GM21825 (cell line): ENCODE measurements around the gene SLC29A1.
A peak's percentile ranks its signal among the peaks of the same experiment; 100 is the strongest.
"Not testable (repeated sequence)": the region's sequence is repeated elsewhere in the genome, so short reads cannot be mapped to it uniquely, and the experiment has no call there.

Experiments used
- ATAC-seq: cut with Tn5 transposase; IDR thresholded peaks from one replicate; pipeline ENCODE4 v1.9.1; 2021; ENCODE audit warnings: mild to moderate bottlenecking, moderate library complexity; ENCODE audit not compliant: unreplicated experiment

The SLC29A1 gene

DNA sequence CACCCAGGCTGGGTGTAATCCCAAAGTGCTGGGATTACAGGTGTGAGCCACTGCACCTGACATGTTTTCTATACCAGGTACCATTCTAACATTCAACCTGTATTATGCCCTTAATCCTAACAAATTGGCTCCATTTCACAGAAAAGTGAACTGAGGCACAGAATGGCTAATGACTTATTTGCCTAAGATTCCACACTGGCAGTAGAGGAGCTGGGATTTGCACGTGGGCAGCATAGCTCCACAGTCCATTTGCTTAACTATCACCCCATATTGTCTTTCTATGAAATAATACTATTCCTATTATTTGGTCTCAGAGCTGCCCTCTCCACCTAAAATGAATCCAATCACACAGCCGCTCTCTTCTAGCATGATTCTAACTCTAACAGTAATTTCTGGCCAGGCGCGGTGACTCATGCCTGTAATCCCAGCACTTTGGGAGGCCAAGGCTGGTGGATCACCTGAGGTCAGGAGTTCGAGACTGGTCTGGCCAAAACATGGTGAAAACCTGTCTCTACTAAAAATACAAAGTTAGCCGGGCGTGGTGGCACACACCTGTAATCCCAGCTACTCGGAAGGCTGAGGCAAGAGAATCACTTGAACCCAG, 30.0 kb upstream of the SLC29A1 start:
- ATAC-seq: no peak

DNA sequence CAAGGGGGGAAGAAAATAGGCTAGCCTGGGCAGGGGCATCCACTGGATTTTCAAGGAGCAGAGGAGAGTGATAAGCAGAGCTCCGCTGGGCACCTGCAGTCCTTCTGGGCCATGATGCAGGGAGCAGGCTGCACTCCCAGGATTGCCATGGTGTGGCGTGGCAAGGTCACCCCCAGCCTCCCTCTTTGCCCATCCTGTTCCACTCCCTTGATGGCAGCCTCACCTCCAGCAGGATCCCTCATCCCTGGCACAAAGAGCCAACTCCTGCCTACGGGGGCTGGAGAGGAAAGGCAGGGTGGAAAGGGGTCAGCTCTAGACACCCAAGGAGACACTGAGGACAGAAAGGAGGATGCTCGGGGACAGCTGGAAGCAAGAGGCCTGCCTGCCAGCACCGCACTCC, 29.1 kb upstream of the SLC29A1 start:
- no peak for ATAC-seq

DNA sequence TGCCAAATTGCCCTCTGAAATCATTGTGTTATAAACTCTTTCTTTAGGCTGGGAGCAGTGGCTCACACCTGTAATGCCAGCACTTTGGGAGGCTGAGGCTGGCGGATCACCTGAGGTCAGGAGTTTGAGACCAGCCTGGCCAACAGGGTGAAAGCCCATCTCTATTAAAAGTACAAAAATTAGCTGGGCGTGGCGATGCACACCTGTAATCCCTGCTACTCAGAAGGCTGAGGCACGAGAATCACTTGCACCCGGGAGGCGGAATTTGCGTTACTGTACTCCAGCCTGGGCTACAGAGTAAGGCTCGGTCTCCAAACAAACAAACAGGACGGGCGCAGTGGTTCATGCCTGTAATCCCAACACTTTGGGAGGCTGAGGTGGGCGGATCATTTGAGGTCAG, 27.0 kb upstream of the SLC29A1 start:
- not testable (repeated sequence) for ATAC-seq

DNA sequence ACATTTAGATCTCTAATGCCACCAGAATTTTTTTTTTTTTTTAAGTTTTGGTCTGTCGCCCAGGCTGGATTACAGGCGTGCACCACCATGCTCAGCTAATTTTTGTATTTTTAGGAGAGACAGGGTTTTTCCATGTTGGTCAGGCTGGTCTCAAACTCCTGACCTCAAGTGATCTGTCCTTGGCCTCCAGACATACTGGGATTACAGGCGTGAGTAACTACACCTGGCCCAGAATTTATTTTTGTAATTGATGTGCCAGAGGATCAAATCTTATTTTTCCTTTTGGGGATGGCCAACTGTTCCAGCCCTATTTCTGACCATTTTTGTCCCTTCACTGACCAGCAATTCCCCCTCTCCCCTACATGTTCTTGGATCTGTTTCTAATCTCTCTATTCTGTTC, 24.7 kb upstream of the SLC29A1 start:
- no peak for ATAC-seq

DNA sequence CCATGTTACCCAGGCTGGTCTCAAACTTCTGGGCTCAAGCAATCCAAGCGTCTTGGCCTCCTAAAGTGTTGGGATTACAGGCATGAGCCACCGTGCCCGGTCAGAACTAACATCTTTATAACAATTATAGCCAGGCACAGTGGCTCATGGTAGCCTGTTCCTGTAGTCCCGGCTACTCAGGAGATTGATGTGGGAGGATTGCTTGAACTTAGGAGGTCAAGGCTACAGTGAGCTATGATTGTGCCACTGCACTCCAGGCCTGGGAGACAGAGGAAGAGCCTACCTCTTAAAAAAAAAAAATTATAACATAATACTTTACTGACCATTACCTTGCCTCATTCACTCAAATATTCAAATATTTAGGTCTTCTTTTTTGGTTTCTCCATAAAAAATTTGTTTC, 23.5 kb upstream of the SLC29A1 start:
- ATAC-seq: no peak

DNA sequence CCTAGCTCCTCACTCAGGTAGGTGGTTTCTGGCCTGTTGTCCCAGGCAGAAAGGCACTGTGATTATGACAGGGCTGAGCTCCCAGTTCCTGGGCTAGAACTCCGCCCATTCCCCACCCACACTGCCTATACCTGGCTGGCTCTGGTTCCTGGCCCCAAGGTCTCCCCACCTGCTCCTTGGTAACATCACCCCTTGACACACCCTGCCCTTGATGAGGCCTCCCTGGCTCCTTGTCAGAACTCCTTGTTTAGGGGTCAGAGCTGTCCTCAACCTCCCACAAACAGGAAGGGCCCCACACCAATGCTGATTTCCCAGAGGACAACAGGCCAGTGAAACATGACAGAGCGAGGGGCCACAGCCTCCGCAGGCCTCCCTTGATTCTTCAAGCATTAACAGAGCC, 22.2 kb upstream of the SLC29A1 start:
- no peak for ATAC-seq

DNA sequence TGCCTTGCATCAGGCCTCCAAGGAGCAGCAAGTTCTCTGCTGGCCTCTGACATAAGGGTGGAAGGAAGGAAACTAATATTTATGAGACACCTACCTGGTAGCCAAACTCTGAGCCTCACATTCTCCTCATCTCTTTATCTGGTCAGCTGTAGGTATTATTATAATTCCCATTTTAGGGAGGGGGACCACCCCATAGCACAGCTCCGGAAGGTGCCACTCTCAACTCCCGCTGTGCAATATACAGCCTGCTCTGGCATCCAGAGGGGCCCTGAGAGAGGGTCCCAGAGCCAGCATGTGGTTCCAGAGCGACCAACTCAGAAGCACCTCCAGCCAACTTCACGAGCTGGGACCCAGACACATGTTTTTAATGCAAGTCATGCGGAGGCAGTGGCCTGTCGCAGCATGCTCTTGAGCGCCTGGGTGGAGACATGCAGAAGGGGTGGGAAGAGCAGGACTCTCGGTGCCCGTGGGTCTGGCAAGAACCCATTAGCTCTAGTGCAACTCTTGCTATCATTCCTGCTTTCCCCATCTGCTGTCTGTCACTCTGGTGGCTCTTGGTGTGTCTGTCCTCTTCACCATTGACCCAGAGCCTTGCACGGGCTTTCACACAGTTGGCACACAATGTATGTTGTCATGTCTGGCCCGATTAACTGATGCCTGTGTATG, 21.6 kb upstream of the SLC29A1 start:
- no peak for ATAC-seq

DNA sequence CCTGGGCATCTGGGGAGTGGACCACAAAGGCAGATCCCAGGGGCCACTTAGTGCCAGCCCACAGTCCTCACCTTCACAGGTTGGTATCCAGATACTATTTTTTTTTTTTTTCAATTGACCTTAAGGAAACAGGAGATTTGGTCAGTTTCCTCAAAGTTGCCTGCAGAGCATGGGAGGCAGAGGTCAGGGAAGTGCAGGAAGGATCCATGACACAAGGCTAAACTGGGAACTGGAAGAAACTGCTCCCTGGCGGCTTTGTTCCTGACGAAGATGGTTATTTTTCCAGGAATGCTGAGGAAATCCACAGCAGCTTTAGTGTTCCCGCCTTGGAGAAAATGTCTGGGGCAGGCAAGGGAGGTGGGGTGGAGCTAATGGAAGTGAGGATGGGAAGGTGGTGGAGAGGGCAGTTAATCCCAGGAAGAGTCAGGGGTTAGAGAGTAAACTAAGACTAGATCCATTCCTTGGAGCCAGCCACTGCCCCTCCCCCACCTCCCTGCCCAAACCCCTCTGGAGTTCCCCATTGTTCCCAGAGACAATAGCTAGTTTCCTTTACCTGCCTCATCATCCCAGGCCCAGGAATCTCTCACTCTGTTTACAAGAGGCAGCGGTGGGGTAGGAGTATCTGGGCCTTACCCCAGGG, 20.9 kb upstream of the SLC29A1 start:
- ATAC-seq: no peak

DNA sequence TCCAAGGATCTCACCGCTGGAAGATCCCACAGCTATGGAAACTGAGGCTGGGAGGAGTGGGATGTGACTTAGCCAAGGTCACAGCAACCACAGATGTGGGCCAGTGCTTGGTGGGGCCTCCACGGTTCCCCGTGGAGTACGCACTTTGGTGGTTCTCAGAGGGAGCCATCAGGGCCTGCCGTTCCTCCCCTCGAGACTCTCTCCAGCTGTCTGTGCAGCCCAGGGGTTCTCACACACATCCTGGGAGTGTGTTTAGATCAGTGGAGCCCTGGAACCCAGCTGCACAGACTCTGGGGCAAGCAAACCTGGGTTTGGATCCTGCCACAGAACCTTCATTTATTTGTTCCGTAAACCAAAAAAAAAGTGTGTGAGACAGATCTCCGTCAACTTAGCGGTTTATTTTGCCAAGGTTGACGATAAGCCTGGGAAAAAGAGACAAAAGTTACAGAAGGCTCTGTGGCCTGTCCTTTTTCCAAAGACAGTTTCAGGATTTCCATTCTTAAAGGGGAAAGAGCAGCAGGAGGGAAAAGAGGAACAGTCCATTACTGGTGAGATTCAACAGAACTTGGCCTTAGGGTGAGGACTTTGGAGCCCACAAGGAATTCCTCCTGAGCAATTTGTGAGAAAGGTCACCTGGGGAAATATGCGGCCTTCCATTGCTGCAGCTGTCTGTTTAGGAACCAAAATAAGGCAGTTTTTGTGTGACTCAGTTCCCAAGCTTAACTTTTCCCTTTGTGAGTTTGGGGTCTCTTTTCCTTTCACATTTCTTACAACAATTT, 20.2 kb upstream of the SLC29A1 start:
- ATAC-seq: no peak

DNA sequence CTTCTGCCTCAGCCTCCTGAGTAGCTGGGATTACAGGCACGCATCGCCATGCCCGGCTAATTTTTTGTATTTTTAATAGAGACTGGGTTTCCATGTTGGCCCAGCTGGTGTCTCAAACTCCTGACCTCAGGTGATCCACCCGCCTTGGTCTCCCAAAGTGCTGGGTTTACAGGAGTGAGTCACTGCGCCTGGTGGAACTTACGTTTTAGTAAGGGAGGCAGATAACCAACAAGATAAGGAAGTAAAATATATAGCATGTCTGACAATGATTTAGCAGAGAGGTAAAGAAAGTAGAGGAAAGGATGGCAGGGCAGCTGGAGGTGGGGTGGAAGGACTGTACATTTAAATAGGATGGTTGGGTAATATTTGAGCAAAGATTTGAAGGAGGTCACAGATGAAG, 19.4 kb upstream of the SLC29A1 start:
- ATAC-seq: no peak

DNA sequence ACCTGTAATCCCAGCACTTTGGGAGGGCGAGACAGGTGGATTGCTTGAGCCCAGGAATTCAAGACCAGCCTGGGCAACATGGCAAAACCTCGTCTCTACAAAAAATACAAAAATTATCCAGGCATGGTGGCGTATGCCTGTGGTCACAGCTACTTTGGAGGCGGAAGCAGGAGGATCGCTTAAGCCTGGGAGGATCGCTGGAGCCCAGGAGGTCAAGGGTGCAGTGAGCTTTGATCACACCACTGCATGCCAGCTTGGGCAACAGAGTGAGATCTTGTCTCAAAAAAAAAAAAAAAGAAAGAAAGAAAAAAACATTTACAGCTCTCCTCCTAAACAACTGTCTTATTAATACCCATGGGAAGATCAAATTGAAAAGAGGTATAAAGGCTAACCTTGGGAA, 15.4 kb upstream of the SLC29A1 start:
- no peak for ATAC-seq

DNA sequence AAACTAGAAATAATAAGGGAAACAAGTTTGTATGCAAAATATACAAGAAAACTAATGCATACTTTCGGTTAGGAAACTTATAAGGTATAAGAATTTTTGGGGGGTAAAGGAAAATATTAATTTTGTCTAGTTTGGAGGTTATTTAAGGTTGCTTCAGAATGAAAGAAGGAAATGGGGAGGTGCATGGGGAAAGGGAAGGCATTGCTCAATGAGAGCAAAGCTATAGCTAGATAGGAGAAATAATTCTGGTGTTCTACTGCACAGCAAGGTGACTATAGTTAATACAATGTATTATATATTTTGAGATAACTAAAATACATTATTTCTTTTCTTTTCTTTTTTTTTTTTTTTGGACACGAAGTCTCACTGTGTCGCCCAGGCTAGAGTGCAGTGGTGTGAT, 12.1 kb upstream of the SLC29A1 start:
- ATAC-seq: no peak

DNA sequence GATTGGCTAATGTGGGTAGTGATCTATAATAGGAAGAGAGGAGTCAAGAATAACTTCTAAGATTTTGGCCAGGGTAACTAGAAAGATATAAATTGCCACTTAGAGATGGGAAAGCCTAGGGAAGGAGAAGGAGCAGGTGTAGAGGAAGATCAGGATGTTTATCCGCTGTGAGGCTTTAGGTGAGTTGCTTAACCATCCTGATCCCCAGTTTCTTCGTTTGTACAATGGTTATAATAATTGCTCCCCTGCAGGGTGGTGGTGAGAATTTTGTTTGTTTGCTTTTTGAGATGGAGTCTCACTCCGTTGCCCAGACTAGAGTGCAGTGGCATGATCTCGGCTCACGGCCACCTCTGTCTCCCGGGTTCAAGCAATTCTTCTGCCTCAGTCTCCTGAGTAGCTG, 9.1 kb upstream of the SLC29A1 start:
- no peak for ATAC-seq

DNA sequence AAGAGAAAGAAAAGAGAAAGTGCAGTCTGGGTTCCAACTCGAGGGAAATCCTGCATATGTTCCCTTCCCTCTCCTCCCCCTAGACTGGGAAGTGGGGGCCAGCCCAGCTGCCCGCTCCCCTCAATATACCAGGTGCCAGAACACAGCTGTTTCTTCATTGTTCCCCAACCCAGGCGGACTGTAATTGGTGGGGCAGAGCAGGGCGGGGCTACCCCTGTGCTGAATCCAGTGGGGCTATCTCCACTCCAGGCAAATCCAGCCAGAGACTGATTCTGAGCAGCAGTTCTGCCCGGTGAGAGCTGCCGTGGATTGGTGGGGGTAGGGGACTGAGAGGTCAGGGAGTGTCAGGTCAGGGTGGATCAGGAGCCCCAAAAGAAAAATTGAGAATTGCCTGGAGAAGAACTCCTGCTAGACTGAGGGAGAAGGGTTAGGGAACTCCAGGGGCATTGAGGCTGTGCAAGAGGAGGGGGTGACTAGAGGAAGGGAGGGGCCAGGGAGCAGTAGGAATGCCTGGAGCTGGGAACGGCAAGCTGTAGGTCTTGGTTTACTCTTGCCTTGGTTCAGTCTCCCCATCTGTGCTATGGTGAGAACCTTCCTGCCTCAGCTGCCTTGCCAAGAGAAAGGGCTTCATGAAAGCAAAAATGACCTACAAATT, 6.6 kb upstream of the SLC29A1 start, which contains the start of gene MYMX:
MYMX (plus strand) TSS at position 250 of the 655 bp plus-strand sequence. CDS start 546 bp downstream, outside the sequence.
- no peak for ATAC-seq

DNA sequence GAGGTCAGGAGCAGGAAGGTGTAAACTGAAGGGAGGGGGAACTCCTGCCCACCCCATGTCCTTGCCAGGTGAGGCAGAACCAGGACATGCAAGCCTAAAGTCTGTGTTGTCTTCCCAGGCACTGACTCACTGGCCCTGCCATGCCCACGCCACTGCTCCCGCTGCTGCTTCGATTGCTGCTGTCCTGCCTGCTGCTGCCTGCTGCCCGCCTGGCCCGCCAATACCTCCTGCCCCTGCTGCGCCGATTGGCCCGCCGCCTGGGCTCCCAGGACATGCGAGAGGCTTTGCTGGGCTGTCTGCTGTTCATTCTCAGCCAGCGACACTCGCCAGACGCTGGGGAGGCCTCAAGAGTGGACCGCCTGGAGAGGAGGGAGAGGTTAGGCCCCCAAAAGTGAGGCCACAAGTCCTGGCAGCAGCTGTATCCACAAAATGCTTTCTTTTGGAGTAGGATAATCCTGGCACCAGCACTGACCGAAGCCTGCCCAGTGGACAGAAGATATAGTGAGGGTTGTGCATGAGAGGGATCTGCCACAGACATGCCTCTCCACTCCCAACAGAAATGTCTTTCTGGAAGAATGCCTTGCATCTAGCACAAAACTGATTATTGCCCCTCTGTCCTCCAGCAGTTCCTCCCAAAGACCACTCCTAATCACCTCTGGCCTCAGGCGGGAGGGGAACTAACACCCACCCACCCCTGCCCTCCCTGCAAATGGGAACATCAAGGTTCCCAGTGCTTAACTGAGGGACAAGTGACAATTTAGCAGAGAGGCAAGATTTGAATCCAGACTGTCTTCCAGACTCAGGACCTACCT, 5.9 kb upstream of the SLC29A1 start:
- no peak for ATAC-seq

DNA sequence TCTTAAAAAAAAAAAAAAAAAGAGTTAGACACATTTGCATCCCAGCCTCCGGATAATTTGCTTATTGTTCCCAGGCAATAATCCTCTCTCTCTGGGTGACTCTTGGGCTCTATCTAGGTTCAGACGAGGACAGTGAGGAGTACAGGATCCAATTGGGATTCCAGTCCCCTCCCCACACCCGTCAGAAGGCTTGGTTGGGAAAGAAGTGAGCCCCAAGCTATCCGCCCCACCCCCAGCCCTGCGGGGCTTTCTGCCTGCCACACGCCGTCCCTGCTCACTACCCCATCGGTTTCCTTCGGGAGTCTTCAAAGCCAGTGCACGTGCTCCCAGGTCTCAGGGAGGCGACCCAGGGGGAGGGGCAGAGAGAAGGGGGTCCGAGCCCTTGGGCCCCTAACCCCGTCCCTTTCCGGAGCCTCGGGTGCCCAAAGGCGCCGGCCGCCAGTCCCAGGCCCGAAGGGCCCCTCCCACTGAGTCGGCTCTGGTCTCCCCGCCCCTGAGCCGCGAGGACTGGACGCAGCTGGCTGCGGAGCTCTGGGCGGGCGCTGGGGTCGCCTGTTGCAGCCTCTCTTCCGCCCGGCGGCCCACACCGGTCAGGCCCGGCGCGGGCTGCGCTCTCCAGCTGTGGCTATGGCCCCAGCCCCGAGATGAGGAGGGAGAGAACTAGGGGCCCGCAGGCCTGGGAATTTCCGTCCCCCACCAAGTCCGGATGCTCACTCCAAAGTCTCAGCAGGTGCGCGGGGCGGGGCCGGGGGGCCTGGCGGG, 4.2 kb upstream of the SLC29A1 start:
- peak; percentile 43 for ATAC-seq

DNA sequence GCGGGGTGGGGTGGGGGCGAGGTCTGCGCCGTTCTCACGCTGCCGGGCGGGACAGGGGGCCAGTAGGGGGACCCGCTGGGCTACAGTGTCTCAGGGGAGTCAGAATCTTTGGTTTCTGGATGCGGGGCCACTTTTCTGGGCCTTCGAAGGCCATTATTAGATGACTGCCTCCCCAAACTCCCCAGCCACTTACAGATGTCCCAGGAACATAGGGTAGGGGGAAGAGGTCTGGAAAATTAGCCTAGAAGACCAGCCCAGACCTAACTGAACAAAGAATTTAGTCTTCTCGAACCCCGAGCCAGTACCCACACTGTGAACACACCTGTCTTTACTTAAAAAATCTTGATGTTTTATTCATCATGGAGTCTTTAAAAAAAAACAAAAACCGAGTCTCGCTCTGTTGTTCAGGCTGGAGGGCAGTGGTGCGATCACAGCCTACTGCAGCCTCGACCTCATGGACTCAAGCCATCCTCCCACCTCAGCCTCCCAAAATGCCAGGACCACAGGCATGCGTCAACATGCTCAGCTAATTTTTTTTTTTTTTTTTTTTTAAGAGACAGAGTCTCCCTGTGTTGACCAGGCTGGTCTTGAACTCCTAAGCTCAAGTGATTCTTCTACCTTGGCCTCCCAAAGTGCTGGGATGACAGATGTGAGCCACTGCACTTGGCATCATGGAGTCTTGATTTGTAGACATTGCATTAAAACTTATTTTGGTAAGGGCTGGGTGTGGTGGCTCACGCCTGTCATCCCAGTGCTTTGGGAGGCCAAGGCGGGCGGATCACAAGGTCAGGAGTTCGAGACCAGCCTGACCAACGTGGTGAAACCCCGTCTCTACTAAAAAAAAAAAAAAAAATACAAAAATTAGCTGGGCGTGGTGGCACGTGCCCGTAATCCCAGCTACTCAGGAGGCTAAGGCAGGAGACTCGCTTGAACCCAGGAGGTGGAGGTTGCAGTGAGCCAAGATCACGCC, 3.3 kb upstream of the SLC29A1 start:
- no peak for ATAC-seq

DNA sequence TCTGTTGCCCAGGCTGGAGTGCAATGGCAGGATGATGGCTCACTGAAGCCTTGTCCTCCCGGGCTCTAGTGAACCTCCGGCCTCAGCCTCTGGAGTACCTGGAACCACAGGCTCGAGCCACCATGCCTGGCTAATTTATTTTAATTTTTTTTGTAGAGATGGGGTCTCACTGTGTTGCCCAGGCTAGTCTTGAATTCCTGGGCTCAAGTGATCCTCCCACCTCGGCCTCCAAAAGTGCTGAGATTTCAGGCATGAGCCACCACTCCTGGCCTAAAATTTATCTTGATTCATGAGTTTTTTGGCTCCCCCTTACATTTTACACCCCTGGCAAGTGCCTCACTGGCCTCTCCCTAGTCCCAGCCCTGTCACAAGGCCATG, 2.5 kb upstream of the SLC29A1 start:
- no peak for ATAC-seq
